ENCODE data around the gene NOTCH4.
"Not testable (repeated sequence)": the region's sequence is repeated elsewhere in the genome, so short reads cannot be mapped to it uniquely, and the experiment has no call there.

- TF ChIP-seq CTCF (IDR thresholded peaks at IDR 0.05; ENCODE audit: extremely low read depth in 1 of 2, insufficient read depth in 1 of 2, low read depth in 1 of 2, low read length in 2 of 2); EZH2 (IDR thresholded peaks at IDR 0.05; ENCODE audit: borderline replicate concordance, low read depth, low read length, severe bottlenecking); POLR2A (IDR thresholded peaks at IDR 0.05; ENCODE audit: low read depth, low read length); JUN (IDR thresholded peaks at IDR 0.05; ENCODE audit: borderline replicate concordance, insufficient read depth, insufficient read length, low read depth); FOS (IDR thresholded peaks at IDR 0.05; ENCODE audit: borderline replicate concordance, insufficient read depth, low read length); MAX (IDR thresholded peaks at IDR 0.05; ENCODE audit: insufficient read depth, insufficient read length): not testable (repeated sequence)
Measured at GRCh38 chr6:32268459-32268858, 44.6 kb upstream of the NOTCH4 start.

Data from endothelial cell of umbilical vein (primary cell).